ENCODE data around the gene OR4M1. TPM values are rescaled to one million over a fixed set of nuclear protein-coding genes. Genes with fewer than 3 reads are reported as not detected.
"Not testable (repeated sequence)": the region's sequence is repeated elsewhere in the genome, so short reads cannot be mapped to it uniquely, and the experiment has no call there.

Gene OR4M1
- polyA plus RNA-seq, 1 donor from 2014 or later: not detected

DNA sequence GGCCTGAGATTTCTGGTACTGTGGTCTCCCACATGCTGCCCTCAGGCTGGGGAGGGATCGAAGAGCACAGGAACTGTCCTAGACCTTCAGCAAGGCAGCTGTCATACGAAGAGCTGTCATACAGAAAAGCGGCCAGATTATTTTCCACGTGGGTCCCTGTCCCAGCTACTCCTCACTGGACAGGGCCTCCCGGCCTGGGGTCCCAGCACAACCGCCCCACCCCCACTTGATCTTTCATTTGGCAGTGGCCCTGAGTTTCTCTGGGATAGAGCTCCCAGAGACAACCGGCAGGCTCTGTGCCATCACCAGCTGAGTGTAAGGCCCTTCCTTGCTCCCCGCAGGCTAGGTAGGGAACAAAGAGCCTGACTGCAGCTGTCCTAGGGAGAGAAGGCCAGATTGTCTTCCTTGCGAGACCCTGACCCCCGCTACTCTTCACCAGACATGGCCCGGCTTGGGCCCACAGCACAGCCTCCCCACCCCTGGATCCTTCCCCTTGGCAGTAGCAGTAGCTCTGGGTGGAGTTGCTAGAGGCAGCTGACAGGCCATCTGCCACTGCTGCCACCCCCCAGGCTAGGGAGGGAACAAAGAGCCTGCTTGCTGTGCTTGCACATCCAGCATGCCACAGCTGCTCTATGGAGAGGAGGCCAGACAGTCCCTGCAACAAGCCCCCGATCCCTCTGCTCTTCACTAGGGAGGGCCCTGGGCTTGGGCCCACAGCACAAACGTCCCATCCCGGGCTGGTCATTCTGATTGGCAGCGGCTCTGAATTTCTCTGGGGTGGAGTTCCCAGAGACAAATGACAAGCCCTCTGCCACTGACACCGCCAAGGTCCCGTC is 27.2 kb downstream of the OR4M1 start:
- H3K27me3 Mint-ChIP-seq: no peaks in the 10 kb centered on the region
- no peak overlapping the region for H3K27ac Mint-ChIP-seq
- H3K4me1 Mint-ChIP-seq: no peaks in the 10 kb centered on the region
- no peak overlapping the region for H3K4me3 Mint-ChIP-seq
- H3K36me3 Mint-ChIP-seq: no peaks in the 10 kb centered on the region
- H3K9me3 Mint-ChIP-seq: peaks cover 2 to 5% (median 3%) of the 10 kb centered on the region in 3 donors

DNA sequence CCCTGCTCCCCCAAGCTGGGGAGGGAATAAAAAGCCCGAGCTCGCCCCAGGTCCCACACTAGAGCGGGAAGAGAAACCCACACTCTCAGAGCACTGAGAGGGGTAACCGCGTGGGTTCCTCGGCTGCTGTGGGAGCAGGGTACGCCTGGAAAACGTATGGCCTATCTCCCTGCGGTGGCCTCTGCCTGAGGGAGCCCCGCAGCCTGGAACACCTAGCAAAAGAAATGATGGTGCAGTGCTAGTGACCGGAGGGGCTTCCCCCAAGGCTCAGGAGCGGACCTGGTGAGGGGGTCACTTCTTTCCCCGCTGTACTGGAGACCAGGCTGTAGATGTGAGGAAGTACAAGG is 27.8 kb downstream of the OR4M1 start:
- H3K4me3 Mint-ChIP-seq: no peak overlapping the region
- no peak overlapping the region for H3K27ac Mint-ChIP-seq
- H3K4me1 Mint-ChIP-seq: no peaks in the 10 kb centered on the region
- H3K36me3 Mint-ChIP-seq: no peaks in the 10 kb centered on the region
- H3K9me3 Mint-ChIP-seq: peaks cover 2 to 5% (median 3%) of the 10 kb centered on the region in 3 donors
- H3K27me3 Mint-ChIP-seq: no peaks in the 10 kb centered on the region

DNA sequence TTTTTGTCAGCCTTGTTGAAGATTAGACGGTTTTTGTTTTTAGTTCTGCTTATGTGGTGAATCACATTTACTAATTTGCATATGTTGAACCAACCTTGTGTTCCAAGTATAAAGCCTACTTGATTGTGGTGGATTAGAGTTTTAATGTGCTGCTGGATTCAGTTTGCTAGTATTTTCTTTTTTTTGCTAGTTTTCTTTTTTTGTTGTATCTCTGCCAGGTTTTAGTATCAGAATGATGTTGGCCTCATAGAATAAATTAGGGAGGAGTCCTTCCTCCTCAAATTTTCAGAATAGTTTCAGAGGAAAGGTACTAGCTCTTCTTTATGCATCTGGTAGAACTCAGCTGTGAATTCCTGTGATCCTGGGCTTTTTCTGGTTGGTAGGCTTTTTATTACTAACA is 30.2 kb downstream of the OR4M1 start, which contains the start of gene OR4N2:
Gene OR4N2, plus strand, starts transcription at position 301 of the 400 bp plus-strand sequence. CDS start 23,679 bp downstream, outside the sequence.
- H3K4me1 Mint-ChIP-seq, H3K36me3 Mint-ChIP-seq, H3K9me3 Mint-ChIP-seq, H3K4me3 Mint-ChIP-seq, H3K27me3 Mint-ChIP-seq, H3K27ac Mint-ChIP-seq: not testable (repeated sequence)

DNA sequence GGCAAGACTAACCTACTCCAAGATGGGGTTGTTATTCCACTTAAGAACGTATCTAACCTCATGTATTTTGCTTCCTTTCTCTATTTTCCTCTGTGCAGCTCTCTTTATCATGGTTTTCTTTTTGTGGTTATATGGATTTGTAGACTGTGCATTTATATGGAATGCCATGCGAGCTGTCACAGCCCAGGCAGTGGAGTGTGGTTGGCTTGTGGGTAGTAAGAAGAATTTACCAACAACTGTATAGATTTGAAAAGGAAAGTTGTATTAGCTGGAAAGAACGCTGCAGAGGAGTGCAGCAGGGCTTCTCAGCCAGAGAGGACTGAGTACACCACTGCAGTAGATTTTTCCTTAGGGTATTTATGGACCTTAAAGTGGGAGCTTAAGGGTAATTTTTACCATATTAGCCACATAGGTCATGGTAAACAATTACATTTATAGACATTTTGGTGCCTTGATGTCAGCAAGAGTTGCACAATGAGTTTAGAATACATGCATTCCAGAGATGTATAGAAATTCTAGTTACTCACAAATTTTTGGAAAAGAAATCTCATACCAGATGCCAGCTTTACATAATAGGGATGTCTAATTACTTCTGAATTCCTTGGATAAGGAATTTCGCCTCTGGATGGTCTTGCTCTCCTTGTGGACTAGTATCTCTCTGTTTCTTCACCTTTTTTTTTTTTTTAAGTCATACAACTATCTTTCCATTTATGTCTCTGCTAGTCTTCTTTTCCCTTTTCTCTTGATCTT is 40.0 kb downstream of the OR4M1 start:
- not testable (repeated sequence) for H3K4me3 Mint-ChIP-seq, H3K36me3 Mint-ChIP-seq, H3K4me1 Mint-ChIP-seq, H3K27ac Mint-ChIP-seq, H3K27me3 Mint-ChIP-seq
- peaks cover 0 to 19% (median 2%) of the 10 kb centered on the region in 3 donors for H3K9me3 Mint-ChIP-seq

DNA sequence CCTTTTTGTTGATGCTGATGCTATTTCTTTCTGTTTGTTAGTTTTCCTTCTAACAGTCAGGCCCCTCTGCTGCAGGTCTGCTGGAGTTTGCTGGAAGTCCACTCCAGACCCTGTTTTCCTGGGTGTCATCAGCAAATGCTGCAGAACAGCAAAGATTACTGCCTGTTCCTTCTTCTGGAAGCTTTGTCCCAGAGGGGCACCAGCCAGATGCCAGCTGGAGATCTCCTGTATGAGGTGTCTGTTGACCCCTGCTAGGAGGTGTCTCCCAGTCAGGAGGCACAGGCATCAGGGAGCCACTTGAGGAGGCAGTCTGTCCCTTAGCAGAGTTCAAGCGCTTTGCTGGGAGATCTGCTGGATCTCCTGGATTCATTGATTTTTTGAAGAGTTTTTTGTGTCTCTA is 46.6 kb downstream of the OR4M1 start:
- H3K27me3 Mint-ChIP-seq, H3K9me3 Mint-ChIP-seq, H3K4me1 Mint-ChIP-seq, H3K4me3 Mint-ChIP-seq, H3K27ac Mint-ChIP-seq, H3K36me3 Mint-ChIP-seq: not testable (repeated sequence)

DNA sequence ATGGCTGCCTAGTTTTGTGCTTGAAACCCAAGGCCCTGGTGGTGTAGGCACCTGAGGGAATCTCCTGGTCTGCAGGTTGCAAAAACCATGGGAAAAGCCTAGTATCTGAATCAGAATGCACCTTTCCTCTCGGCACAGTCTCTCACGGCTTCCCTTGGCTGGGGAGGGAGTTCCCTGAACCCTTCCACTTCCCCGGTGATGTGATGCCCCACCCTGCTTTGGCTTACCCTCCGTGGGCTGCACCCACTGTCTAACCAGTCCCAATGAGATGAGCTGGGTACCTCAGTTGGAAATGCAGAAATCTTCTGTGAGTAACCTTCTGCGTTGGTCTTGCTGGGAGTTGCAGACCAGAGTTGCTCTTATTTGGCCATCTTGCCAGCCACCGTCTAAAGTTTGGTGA is 47.7 kb downstream of the OR4M1 start:
- not testable (repeated sequence) for H3K4me1 Mint-ChIP-seq, H3K9me3 Mint-ChIP-seq, H3K27me3 Mint-ChIP-seq, H3K27ac Mint-ChIP-seq, H3K4me3 Mint-ChIP-seq, H3K36me3 Mint-ChIP-seq

DNA sequence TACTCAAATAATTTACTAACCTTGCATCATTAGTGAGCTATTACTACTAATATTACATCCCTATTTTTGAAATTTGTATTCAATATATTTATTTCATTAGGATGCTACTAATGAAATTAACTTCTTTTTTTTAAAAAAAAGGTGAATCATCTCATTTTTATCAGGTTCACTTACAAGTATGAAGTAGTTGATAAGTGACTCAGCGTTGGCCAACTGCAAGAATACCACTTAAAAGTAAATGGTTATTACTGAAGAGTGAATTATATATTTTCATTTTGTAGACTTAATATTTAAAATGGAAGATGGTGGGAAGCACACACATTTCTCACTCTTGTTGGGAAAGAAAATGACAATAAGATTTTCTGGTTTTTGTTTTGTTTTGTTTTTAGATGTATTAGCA is 49.9 kb downstream of the OR4M1 start:
- no peaks in the 10 kb centered on the region for H3K36me3 Mint-ChIP-seq
- H3K4me3 Mint-ChIP-seq: no peak overlapping the region
- H3K9me3 Mint-ChIP-seq: peaks cover 0 to 4% (median 1%) of the 10 kb centered on the region in 3 donors
- H3K27me3 Mint-ChIP-seq: no peaks in the 10 kb centered on the region
- H3K27ac Mint-ChIP-seq: no peak overlapping the region
- H3K4me1 Mint-ChIP-seq: no peaks in the 10 kb centered on the region

DNA sequence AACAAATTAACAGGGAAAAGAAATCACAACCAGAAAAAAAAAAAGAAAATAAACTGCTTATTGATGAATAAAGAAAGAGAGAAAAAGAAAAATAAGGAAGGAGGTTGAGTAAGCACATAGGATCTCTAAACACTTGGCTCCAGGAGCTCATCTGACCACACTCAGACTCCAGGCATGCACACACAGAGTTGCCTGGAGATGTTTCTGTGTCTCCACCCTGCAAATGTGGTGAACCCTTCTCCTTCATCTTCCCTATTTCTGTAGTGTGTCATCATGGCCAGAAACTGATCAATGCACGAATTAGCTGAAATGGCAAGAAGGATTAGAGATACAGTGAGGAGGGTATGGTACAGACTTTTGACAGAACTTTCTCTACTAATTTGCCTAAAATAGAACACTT is 50.5 kb downstream of the OR4M1 start:
- H3K27me3 Mint-ChIP-seq: no peaks in the 10 kb centered on the region
- H3K27ac Mint-ChIP-seq: no peak overlapping the region
- H3K4me3 Mint-ChIP-seq: no peak overlapping the region
- H3K9me3 Mint-ChIP-seq: peaks cover 0 to 4% (median 1%) of the 10 kb centered on the region in 3 donors
- no peaks in the 10 kb centered on the region for H3K36me3 Mint-ChIP-seq
- H3K4me1 Mint-ChIP-seq: no peaks in the 10 kb centered on the region

DNA sequence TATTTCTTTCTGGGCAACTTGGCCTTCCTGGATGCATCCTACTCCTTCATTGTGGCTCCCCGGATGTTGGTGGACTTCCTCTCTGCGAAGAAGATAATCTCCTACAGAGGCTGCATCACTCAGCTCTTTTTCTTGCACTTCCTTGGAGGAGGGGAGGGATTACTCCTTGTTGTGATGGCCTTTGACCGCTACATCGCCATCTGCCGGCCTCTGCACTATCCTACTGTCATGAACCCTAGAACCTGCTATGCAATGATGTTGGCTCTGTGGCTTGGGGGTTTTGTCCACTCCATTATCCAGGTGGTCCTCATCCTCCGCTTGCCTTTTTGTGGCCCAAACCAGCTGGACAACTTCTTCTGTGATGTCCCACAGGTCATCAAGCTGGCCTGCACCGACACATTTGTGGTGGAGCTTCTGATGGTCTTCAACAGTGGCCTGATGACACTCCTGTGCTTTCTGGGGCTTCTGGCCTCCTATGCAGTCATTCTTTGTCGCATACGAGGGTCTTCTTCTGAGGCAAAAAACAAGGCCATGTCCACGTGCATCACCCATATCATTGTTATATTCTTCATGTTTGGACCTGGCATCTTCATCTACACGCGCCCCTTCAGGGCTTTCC is 54.4 kb downstream of the OR4M1 start:
- not testable (repeated sequence) for H3K9me3 Mint-ChIP-seq, H3K4me1 Mint-ChIP-seq, H3K27me3 Mint-ChIP-seq, H3K4me3 Mint-ChIP-seq, H3K36me3 Mint-ChIP-seq, H3K27ac Mint-ChIP-seq

DNA sequence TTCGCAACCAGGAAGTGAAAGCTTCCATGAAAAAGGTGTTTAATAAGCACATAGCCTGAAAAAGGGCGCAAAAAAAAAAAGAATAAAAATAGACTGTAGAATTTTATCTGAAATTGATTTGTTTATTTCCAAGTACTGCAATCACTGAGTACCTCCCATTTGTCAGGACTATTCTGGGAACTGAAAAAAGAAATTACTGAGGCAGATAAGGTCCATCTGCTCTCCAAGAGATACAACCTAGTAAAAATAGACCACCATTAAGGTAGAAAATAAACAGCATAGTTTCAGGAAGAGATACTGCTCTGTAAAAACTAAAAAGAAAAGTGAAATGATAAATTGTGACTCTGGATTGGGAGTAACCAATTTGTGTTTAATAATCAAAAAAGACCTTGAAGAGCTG is 55.0 kb downstream of the OR4M1 start:
- Mint-ChIP-seq H3K36me3 (no peaks in the 10 kb centered on the region), H3K27ac (no peak overlapping the region), H3K4me1 (no peaks in the 10 kb centered on the region), H3K4me3 (no peak overlapping the region), H3K9me3 (peaks cover 0 to 4% (median 2%) of the 10 kb centered on the region in 3 donors), H3K27me3 (no peaks in the 10 kb centered on the region)

Other genes with a start within 250 kb of the OR4M1 start
- gene OR11H2, start 59.6 kb upstream of the OR4M1 start, polyA plus RNA-seq: not detected
- gene OR4Q3, start 29.9 kb upstream of the OR4M1 start, polyA plus RNA-seq: not detected
- gene OR4N2, start 30.3 kb downstream of the OR4M1 start, polyA plus RNA-seq: not detected
- not detected for gene OR4K2, start 101.6 kb downstream of the OR4M1 start, polyA plus RNA-seq
- not detected for gene OR4K5, start 147.1 kb downstream of the OR4M1 start, polyA plus RNA-seq
- gene OR4K1, start 157.4 kb downstream of the OR4M1 start, polyA plus RNA-seq: not detected
- not detected for gene OR4K15, start 202.1 kb downstream of the OR4M1 start, polyA plus RNA-seq
- not detected for gene OR4Q2, start 228.7 kb downstream of the OR4M1 start, polyA plus RNA-seq
- gene OR4K14, start 245.8 kb downstream of the OR4M1 start, polyA plus RNA-seq: not detected